NCI-H460 (cell line): ENCODE data around the gene HOXB13. TPM values are rescaled to one million over a fixed set of nuclear protein-coding genes. Genes with fewer than 3 reads are reported as not detected.

Source experiments
- DNase-seq: peaks from one replicate; pipeline ENCODE4 v3.0.0-alpha.2; 2016; ENCODE audit warnings: low read depth; ENCODE audit errors: extremely low read depth
- polyA plus RNA-seq: library from polyadenylated mRNA; depleted of rRNA; stranded (reverse); fragments of >200 nt; gene quantifications from 2 replicates; pipeline ENCODE4 v1.2.3, GENCODE V29; 2014; cell fraction: nucleus; rRNA removed
- total RNA-seq: library from RNA; depleted of rRNA; stranded (reverse); fragments of >200 nt; shearing (Covaris generic); gene quantifications from 2 replicates; pipeline ENCODE4 v1.2.3, GENCODE V29; 2014; rRNA removed

HOXB13 gene
- total RNA-seq = 1.9 and 2.0 TPM in 2 replicates
- polyA plus RNA-seq = 0.99 and 1.7 TPM in 2 replicates

DNA sequence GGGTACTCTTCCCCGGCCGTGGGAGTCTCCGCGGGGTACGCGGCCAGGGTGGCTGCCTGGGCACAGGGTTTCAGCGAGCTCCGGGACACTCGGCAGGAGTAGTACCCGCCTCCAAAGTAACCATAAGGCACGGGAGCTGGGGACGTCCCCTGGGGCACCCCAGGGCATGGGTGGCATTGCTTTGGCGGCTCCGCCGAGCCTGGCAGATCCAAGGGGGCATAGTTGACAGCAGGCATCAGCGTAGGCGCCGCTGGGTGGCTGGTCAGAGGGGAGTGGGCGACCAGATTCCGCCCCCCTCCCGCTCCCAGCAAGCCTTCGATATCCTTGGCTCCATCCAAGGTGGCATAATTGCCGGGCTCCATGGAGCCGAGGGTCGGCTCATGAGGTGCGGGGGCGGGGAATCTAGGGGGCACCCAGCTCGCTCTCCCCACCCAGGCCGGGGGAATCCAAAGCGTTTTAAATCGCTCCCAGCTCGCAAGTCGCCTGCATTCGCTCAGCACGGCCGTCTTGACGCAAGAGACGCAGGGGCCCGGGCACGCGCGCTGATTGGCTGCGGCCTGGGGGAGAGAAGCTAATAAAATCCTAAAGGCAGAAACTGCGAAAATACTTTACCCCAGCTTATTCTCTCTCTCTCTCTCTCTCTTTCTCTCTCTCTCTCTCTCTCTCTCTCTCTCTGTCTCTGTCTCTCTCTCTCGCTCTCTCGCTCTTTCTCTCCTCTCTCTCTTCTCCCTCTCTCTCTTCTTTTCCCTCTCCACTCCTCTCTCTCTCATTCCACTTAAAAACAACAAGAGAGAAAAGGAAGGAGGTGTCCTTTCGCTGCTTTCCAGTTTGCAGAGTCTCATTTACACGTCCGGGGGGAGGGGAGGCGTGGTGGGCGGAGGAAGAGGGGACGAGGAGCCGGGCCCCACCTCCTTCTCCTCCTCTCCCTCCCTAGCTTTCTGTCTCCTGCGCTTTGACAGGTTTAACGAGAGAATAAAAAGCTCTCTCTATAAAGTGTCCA is at the start of gene HOXB13:
Gene HOXB13, minus strand, starts transcription at position 519 of the 1,000 bp plus-strand sequence. Its CDS starts 157 bp downstream, at position 362.
- DNase-seq = peak; percentile 65

GRCh38 chr17:48776602-48777001 is 48.1 kb upstream of the HOXB13 start:
- no peak for DNase-seq

GRCh38 chr17:48773245-48773644 is 44.7 kb upstream of the HOXB13 start:
- DNase-seq = no peak

DNA sequence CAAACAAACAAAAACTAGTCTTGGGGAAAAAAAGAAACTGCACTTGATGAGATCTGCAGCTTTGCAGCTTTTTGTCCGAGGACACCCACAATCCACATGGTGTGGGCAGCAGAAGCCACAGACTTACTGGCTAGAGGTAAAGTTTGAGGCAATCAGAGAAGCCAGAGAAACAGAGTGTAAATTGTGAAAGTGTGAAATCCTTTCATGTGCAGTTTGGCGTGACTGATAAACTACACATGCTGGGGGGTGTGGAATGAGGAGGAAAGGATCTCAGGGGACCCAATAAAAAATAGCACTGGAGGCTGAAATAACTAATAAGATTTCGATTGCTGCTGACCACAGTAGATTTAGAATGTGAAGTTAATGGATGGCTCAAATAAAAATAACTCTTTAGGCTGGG is 42.4 kb upstream of the HOXB13 start:
- DNase-seq = no peak

DNA sequence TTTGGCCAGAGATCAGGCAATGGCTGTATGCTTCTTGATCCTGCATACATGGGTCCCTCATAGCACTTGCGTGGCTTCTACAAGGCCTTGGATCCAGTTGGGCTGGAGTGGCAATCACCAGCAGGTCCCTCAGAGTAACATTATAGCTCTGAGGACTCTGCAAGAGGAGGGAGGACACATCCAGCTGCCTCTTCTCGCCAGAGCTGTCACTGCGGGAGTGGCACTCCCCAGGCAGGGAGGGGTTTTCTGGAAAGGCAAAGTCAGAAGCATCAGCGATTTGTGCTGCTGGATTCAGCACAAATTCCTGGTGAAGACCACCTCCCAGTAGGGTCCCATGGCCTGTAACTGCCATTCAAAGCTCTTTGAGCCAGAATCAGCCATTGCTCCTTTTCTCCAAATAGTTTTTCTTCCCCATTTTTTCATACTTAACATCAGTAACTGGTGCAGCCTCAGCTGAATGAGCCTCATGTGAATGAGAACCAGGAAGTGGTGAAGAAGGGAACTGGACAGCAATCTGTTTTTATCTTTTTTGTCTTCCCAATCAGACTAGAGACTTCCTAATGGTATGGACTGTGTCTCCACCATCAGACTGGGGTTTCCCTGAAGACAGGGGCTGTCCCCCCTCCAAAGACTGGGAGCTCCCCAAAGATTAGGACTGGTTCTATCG is 40.6 kb upstream of the HOXB13 start:
- no peak for DNase-seq

- no peak for DNase-seq
Observed at GRCh38 chr17:48767263-48767774, 38.8 kb upstream of the HOXB13 start.

GRCh38 chr17:48761114-48761513 is 32.6 kb upstream of the HOXB13 start:
- DNase-seq = no peak

DNA sequence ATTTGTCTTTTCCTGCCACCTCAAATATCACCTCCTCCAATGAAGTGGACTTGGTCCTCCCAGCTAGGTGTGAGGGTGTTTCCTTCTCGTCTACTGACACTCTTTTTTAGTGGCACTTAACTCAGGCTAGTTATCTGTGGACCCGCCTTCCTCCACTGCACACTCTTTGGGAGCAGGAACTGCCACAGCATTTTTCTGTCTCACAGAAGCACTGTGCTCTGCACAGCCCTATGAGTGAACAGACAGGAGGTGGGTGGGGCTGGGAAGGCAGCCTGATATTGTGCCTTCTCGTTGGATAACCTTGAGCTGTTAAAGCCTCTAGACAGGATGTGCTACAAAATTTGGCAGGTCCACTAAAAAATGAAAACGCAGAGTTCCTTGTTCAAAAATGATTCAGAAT is 31.9 kb upstream of the HOXB13 start:
- DNase-seq = no peak

GRCh38 chr17:48759288-48759687 is 30.7 kb upstream of the HOXB13 start:
- DNase-seq = no peak

DNA sequence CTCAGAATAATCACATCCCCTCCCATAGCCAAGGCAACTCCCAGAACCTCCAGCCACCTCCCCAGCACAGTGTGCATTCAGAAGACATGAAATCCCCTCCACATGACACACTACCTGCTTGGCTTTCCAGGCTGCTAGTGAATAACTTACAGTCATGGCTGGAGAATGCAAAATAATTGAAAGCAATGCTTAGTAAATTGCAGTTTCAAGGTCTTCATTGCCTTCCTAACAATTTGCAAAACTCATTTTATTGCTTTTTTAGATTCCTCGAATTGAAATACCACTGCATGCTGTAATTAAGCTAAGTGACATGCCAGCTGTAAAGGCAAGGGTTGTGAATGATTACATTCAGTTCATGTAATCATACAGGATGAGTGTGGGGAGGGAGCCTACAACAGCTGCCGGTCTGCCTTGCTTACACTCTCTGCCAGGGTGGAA is 29.0 kb upstream of the HOXB13 start:
- DNase-seq = no peak

GRCh38 chr17:48756830-48757251 is 28.3 kb upstream of the HOXB13 start:
- no peak for DNase-seq

GRCh38 chr17:48755356-48755755 is 26.8 kb upstream of the HOXB13 start:
- no peak for DNase-seq

DNA sequence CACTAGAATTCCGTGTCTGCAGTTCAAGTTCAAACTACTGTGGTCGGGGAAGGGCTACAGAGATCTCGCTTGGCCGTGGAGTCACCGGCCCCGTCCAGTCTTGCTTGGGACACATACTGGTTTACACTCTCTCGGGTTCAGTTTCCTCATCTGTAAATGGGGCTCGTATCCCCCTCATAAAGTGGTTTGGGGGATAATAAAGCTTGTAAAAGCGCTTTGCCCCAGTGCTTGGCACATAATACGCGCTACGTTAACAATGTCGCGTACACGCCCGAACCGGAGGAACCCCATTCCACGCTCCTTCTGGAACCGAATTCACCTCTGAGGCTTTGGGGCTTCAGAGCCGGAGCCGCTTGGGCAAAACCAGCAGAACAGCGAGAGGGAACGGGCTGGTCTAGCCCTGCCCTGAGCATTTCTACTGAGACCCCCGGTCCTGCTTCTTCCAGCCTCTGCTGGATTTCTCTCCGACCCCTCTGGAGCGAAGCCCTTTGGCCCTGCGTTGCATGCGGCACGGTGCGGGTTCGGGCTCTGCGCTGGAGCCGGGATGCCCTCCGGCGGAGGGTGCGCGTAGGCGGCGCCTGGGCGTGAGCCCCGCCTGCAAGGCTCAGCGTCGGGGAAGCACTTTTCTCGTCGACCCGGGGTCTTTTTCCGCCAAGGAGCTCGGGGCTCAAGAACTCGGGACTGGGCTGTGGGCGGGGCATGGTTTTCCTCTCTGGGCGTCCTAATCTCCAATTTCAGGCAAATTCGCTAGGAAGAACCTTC is 26.1 kb upstream of the HOXB13 start:
- no peak for DNase-seq

DNA sequence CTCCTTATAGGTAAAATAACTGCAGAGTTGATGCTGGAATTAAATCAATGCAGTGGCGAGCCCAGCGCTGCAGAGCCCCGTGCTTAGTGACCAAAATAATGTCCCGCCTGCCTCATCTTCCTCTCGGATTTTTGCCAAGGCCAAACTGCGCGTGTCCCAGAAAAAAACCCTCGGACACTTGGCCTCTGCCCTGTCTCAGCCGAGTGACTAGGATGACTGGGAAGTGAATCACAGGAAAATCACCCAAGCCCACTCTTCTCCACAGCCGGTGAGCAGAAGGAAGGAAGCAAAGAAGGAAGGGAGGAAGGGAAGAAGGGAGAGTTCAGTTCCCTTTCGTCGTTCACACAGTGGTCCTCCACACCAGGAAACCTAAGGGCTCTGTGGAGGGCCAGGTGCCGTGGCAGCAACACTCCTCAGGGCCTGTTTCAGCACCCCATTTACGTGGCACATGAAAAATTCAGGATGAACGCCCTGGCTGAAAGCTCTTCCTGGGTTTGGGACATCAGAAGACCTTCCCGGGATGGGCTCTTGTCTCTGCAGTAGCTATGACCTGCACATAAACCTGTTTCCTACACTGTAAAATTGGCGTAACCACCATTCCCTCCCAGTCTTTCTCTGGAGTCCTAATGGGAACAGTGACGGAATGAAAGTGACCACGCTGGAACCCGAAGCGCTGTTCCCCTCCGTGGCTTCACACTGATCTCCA is 25.4 kb upstream of the HOXB13 start:
- DNase-seq = no peak

DNA sequence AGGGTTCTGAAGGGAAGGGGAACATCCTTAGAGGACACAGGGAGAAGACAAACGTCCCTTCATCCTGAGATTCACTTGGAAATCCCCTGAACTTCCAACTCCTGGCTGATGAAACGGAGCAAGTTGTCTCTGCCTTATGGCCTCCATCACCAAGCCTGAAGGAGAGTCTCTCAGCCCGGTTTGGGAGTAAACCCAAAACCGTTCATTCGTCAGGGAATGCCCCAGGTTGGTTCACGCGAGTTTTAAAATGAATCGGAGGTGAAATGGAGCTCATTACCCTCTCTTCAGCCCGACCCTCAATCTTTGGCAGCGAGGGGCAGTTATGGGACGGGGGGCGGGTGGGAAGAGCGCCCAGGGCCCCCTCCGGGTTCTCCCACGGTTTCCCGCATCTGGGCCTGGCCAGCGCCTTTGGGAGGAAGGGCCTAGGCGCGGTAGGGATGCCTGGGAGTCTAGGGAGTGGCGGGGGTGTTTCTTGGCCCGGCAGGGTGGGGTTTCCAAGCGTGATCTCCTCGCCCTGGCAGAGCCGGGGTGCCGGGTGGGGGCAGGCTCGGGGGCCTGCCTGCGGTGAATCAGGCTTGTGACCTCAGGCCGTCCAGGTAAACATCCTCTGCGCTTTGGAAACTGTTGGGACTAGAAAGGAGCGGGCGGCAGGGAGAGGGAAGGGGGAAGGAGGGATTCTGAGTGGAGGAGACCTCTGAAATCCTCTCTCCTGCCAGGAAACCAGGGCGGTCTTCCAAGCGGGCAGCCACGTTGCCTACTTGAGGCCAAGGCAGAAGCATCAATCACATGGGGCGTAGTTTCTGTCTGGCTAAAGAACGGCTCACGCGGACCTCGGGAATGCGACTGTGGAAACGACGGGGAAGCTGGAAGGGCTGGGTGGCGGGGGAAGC is 24.1 kb upstream of the HOXB13 start:
- DNase-seq = no peak

DNA sequence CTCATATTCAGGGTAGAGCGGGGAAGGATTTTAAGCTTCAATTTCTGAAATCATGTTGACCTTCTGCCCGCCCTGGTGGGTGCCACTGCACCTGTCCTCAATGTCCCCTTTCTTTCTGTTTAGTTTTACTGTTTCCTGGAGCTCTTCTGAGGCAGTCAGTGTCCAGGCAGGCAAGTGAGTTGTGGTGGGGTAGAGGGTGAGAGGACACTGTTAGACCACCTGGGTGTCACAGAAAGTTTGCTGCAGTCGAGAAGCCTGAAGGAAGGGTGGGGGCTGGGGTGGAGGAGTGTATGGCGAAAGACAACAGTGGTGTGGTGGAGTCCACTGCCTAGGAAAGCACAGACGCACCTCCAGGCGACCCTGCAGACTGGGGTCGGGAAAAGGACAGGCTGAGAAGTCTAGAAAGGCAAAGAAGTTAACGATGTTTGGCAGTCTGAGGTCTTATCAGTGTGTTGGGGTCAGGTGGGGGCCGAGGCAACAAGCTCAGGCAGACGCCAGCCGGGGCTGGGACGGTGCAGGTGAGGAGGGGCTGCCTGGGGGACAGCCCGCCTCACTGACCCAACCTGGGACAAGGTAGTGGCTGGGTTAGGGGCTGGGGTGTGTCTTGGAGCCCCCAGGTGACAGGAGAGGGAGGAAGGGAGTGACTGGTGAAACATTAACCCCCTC is 23.3 kb upstream of the HOXB13 start:
- no peak for DNase-seq

DNA sequence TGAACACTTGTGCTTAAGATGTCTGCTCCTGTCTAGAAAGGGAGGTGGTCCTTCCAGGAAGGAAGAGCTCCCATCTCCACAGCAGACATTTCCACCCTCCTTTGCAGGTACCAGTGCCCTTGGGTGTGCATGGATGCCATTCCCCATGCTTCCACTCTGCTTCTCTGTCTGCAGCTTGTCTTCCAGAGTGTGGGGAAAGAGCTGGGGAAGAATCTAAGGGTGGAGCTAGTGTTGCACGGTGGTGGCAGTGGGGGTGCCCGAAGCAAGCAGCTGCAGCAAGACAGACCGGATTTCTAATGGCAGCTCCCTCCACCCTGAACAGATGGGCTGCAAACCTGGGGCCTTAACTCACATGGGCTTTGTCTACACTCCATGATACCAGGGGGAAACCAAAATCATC is 22.6 kb upstream of the HOXB13 start:
- no peak for DNase-seq
